ENCODE measurements around the gene FAM169A.
"Not testable (repeated sequence)": the region's sequence is repeated elsewhere in the genome, so short reads cannot be mapped to it uniquely, and the experiment has no call there.

The FAM169A gene

GRCh38 chr5:74869414-74869813 lies 3.2 kb upstream of the FAM169A start:
- DNase-seq: not testable (repeated sequence)

GRCh38 chr5:74866596-74867162 lies 492 bp upstream of the FAM169A start:
- no peak for DNase-seq

- peak; percentile 10 for DNase-seq
Measured at GRCh38 chr5:74865256-74865803, 857 bp downstream of the FAM169A start.

- DNase-seq: peak; percentile 1
Measured at GRCh38 chr5:74864823-74865222, 1.4 kb downstream of the FAM169A start.

- no peak for DNase-seq
Measured at GRCh38 chr5:74863726-74864125, 2.5 kb downstream of the FAM169A start.

- DNase-seq: no peak
Measured at GRCh38 chr5:74862221-74862620, 4.0 kb downstream of the FAM169A start.

GRCh38 chr5:74856975-74857374 lies 9.2 kb downstream of the FAM169A start:
- not testable (repeated sequence) for DNase-seq

- DNase-seq: no peak
Measured at GRCh38 chr5:74853256-74853655, 12.9 kb downstream of the FAM169A start.

- DNase-seq: no peak
Measured at GRCh38 chr5:74851684-74852353, 14.4 kb downstream of the FAM169A start.

- DNase-seq: no peak
Measured at GRCh38 chr5:74850789-74851425, 15.3 kb downstream of the FAM169A start.

GRCh38 chr5:74850030-74850429 lies 16.2 kb downstream of the FAM169A start:
- DNase-seq: no peak

GRCh38 chr5:74848553-74849025 lies 17.6 kb downstream of the FAM169A start:
- DNase-seq: no peak

- DNase-seq: no peak
Measured at GRCh38 chr5:74839229-74839628, 27.0 kb downstream of the FAM169A start.

- DNase-seq: no peak
Measured at GRCh38 chr5:74838262-74838661, 27.9 kb downstream of the FAM169A start.

- DNase-seq: no peak
Measured at GRCh38 chr5:74837115-74837514, 29.1 kb downstream of the FAM169A start.

GRCh38 chr5:74833537-74834266 lies 32.5 kb downstream of the FAM169A start:
- DNase-seq: no peak

GRCh38 chr5:74829413-74829812 lies 36.8 kb downstream of the FAM169A start:
- DNase-seq: no peak

- DNase-seq: no peak
Measured at GRCh38 chr5:74822288-74822687, 43.9 kb downstream of the FAM169A start.

- DNase-seq: no peak
Measured at GRCh38 chr5:74816875-74817274, 49.3 kb downstream of the FAM169A start.

- DNase-seq: no peak
Measured at GRCh38 chr5:74810915-74811314, 55.3 kb downstream of the FAM169A start.

GRCh38 chr5:74801941-74802340 lies 64.2 kb downstream of the FAM169A start:
- no peak for DNase-seq

GRCh38 chr5:74801197-74801596 lies 65.0 kb downstream of the FAM169A start:
- DNase-seq: no peak

Measured in COR-L47 (cell line).